ENCODE measurements around the gene GAS2L2.

GAS2L2 gene

GRCh38 chr17:35752945-35753764 is at the start of gene GAS2L2:
TSS of gene GAS2L2 (minus strand) at chr17:35753239. CDS start at chr17:35752850, 389 bp downstream.
- no peak for DNase-seq

GRCh38 chr17:35801583-35802224 is 48.7 kb upstream of the GAS2L2 start:
- no peak for DNase-seq

- no peak for DNase-seq
Observed at GRCh38 chr17:35799942-35800341, 46.9 kb upstream of the GAS2L2 start.

GRCh38 chr17:35797918-35798317 is 44.9 kb upstream of the GAS2L2 start:
- no peak for DNase-seq

- DNase-seq, result no peak
Observed at GRCh38 chr17:35797370-35797769, 44.3 kb upstream of the GAS2L2 start.

GRCh38 chr17:35796942-35797341 is 43.9 kb upstream of the GAS2L2 start:
- DNase-seq, result no peak

- no peak for DNase-seq
Observed at GRCh38 chr17:35795871-35796265, 42.8 kb upstream of the GAS2L2 start.

- peak; percentile 52 for DNase-seq
Observed at GRCh38 chr17:35795007-35795870, 42.2 kb upstream of the GAS2L2 start, which contains the start of gene MMP28. TSS of gene MMP28 (minus strand) at chr17:35795641. CDS start at chr17:35795377, 264 bp downstream.

GRCh38 chr17:35793257-35793656 is 40.2 kb upstream of the GAS2L2 start:
- no peak for DNase-seq

GRCh38 chr17:35791681-35792350 is 38.8 kb upstream of the GAS2L2 start:
- DNase-seq, result no peak

- no peak for DNase-seq
Observed at GRCh38 chr17:35790841-35791240, 37.8 kb upstream of the GAS2L2 start.

- DNase-seq, result no peak
Observed at GRCh38 chr17:35788477-35789368, 35.7 kb upstream of the GAS2L2 start.

GRCh38 chr17:35786941-35787432 is 33.9 kb upstream of the GAS2L2 start:
- no peak for DNase-seq

- DNase-seq, result no peak
Observed at GRCh38 chr17:35784895-35785294, 31.9 kb upstream of the GAS2L2 start.

- no peak for DNase-seq
Observed at GRCh38 chr17:35780950-35781349, 27.9 kb upstream of the GAS2L2 start.

- DNase-seq, result no peak
Observed at GRCh38 chr17:35778641-35779196, 25.7 kb upstream of the GAS2L2 start.

- no peak for DNase-seq
Observed at GRCh38 chr17:35775583-35775982, 22.5 kb upstream of the GAS2L2 start.

GRCh38 chr17:35775039-35775438 is 22.0 kb upstream of the GAS2L2 start:
- DNase-seq, result no peak

- DNase-seq, result no peak
Observed at GRCh38 chr17:35774499-35774898, 21.5 kb upstream of the GAS2L2 start.

GRCh38 chr17:35773679-35774425 is 20.8 kb upstream of the GAS2L2 start:
- no peak for DNase-seq
